HEK293 (cell line): Measurements from ENCODE around the gene BRCA1.

Experiments used
- GFI1B ChIP-seq: fragments of 450-650 bp; formaldehyde crosslinking; IDR thresholded peaks from 2 replicates; pipeline ENCODE4 v1.5.1; 2016; ENCODE audit warnings: missing biosample characterization, missing genetic modification characterization
- GLIS2 ChIP-seq: fragments of 450-650 bp; formaldehyde crosslinking; IDR thresholded peaks from 2 replicates; pipeline ENCODE4 v1.5.1; 2016; ENCODE audit warnings: missing biosample characterization, missing genetic modification characterization
- HOXD13 ChIP-seq: sonication (generic); formaldehyde crosslinking; IDR thresholded peaks from 2 replicates; pipeline ENCODE4 v1.8.0; 2022; ENCODE audit warnings: missing genetic modification reagents, borderline replicate concordance
- MZF1 ChIP-seq: fragments of 450-650 bp; formaldehyde crosslinking; IDR thresholded peaks from 2 replicates; pipeline ENCODE4 v1.5.1; 2017; ENCODE audit warnings: missing biosample characterization, missing genetic modification characterization, borderline replicate concordance
- SETDB1 ChIP-seq: IDR thresholded peaks from one replicate; pipeline ENCODE4 v1.6.1; 2017; ENCODE audit warnings: mild to moderate bottlenecking, low read length, moderate library complexity, mixed read lengths; ENCODE audit not compliant: insufficient read length
- WT1 ChIP-seq: fragments of 450-650 bp; formaldehyde crosslinking; IDR thresholded peaks from 2 replicates; pipeline ENCODE4 v1.5.1; 2016; ENCODE audit warnings: missing biosample characterization, missing genetic modification characterization
- ZFP69B ChIP-seq: fragments of 450-650 bp; formaldehyde crosslinking; IDR thresholded peaks from 2 replicates; pipeline ENCODE4 v1.5.1; 2016; ENCODE audit warnings: missing biosample characterization, missing genetic modification characterization
- ZNF10 ChIP-seq: fragments of 450-650 bp; formaldehyde crosslinking; IDR thresholded peaks from 2 replicates; pipeline ENCODE4 v1.5.1; 2017; ENCODE audit warnings: missing biosample characterization, missing genetic modification characterization
- ZNF133 ChIP-seq: fragments of 450-650 bp; formaldehyde crosslinking; IDR thresholded peaks from 2 replicates; pipeline ENCODE4 v1.5.1; 2016; ENCODE audit warnings: missing biosample characterization, missing genetic modification characterization
- ZNF157 ChIP-seq: fragments of 450-650 bp; formaldehyde crosslinking; IDR thresholded peaks from 2 replicates; pipeline ENCODE4 v1.5.1; 2016; ENCODE audit warnings: missing biosample characterization, missing genetic modification characterization
- ZNF16 ChIP-seq: fragments of 450-650 bp; formaldehyde crosslinking; IDR thresholded peaks from 2 replicates; pipeline ENCODE4 v1.5.1; 2016; ENCODE audit warnings: low read depth, missing biosample characterization, missing genetic modification characterization
- ZNF184 ChIP-seq: fragments of 450-650 bp; IDR thresholded peaks from 2 replicates; pipeline ENCODE4 v1.5.1; 2018; ENCODE audit warnings: missing biosample characterization, mild to moderate bottlenecking, missing genetic modification characterization
- ZNF214 ChIP-seq: fragments of 450-650 bp; formaldehyde crosslinking; IDR thresholded peaks from 2 replicates; pipeline ENCODE4 v1.5.1; 2017; ENCODE audit warnings: missing biosample characterization, mild to moderate bottlenecking, missing genetic modification characterization, borderline replicate concordance
- ZNF221 ChIP-seq: fragments of 450-650 bp; formaldehyde crosslinking; IDR thresholded peaks from 2 replicates; pipeline ENCODE4 v1.5.1; 2017; ENCODE audit warnings: missing biosample characterization, missing genetic modification characterization, borderline replicate concordance
- ZNF223 ChIP-seq: fragments of 450-650 bp; formaldehyde crosslinking; IDR thresholded peaks from 2 replicates; pipeline ENCODE4 v1.5.1; 2016; ENCODE audit warnings: missing biosample characterization, missing genetic modification characterization
- ZNF23 ChIP-seq: fragments of 450-650 bp; formaldehyde crosslinking; IDR thresholded peaks from 2 replicates; pipeline ENCODE4 v1.5.1; 2016; ENCODE audit warnings: missing biosample characterization, missing genetic modification characterization, borderline replicate concordance
- ZNF324 ChIP-seq: fragments of 450-650 bp; formaldehyde crosslinking; IDR thresholded peaks from 2 replicates; pipeline ENCODE4 v1.5.1; 2016; ENCODE audit warnings: missing biosample characterization, missing genetic modification characterization
- ZNF501 ChIP-seq: fragments of 450-650 bp; formaldehyde crosslinking; IDR thresholded peaks from 2 replicates; pipeline ENCODE4 v1.5.1; 2016; ENCODE audit warnings: missing biosample characterization, missing genetic modification characterization
- ZNF521 ChIP-seq: fragments of 450-650 bp; formaldehyde crosslinking; IDR thresholded peaks from 2 replicates; pipeline ENCODE4 v1.5.1; 2017; ENCODE audit warnings: missing biosample characterization, mild to moderate bottlenecking, missing genetic modification characterization
- ZNF585B ChIP-seq: fragments of 450-650 bp; formaldehyde crosslinking; IDR thresholded peaks from 2 replicates; pipeline ENCODE4 v1.5.1; 2016; ENCODE audit warnings: missing biosample characterization, missing genetic modification characterization
- ZNF600 ChIP-seq: fragments of 450-650 bp; formaldehyde crosslinking; IDR thresholded peaks from 2 replicates; pipeline ENCODE4 v1.5.1; 2016; ENCODE audit warnings: missing biosample characterization, missing genetic modification characterization
- ZNF621 ChIP-seq: fragments of 450-650 bp; formaldehyde crosslinking; IDR thresholded peaks from 2 replicates; pipeline ENCODE4 v1.5.1; 2017; ENCODE audit warnings: missing biosample characterization, missing genetic modification characterization
- ZNF654 ChIP-seq: fragments of 450-650 bp; formaldehyde crosslinking; IDR thresholded peaks from 2 replicates; pipeline ENCODE4 v1.5.1; 2016; ENCODE audit warnings: low read depth, missing biosample characterization, missing genetic modification characterization
- ZNF707 ChIP-seq: fragments of 450-650 bp; formaldehyde crosslinking; IDR thresholded peaks from 2 replicates; pipeline ENCODE4 v1.5.1; 2016; ENCODE audit warnings: missing biosample characterization, missing genetic modification characterization
- ZNF76 ChIP-seq: fragments of 450-650 bp; formaldehyde crosslinking; IDR thresholded peaks from 2 replicates; pipeline ENCODE4; 2016; ENCODE audit warnings: low read depth, missing biosample characterization, missing genetic modification characterization, borderline replicate concordance
- ZNF830 ChIP-seq: fragments of 450-650 bp; IDR thresholded peaks from 2 replicates; pipeline ENCODE4 v1.5.0; 2018; ENCODE audit warnings: missing biosample characterization, missing genetic modification characterization, low read depth, mild to moderate bottlenecking, moderate library complexity
- ZSCAN23 ChIP-seq: fragments of 450-650 bp; formaldehyde crosslinking; IDR thresholded peaks from 2 replicates; pipeline ENCODE4 v1.5.1; 2016; ENCODE audit warnings: missing biosample characterization, missing genetic modification characterization
- ZXDB ChIP-seq: fragments of 450-650 bp; formaldehyde crosslinking; IDR thresholded peaks from 2 replicates; pipeline ENCODE4 v1.5.1; 2016; ENCODE audit warnings: missing biosample characterization, missing genetic modification characterization
- TF ChIP-seq, protein P1 (sequence below): fragments of 450-650 bp; formaldehyde crosslinking; IDR thresholded peaks from 2 replicates; pipeline ENCODE4 v1.5.1; 2016; ENCODE audit warnings: missing biosample characterization, missing genetic modification characterization, low read depth
- TF ChIP-seq, protein P2 (sequence below): fragments of 450-650 bp; formaldehyde crosslinking; IDR thresholded peaks from 2 replicates; pipeline ENCODE4 v1.5.1; 2016; ENCODE audit warnings: missing biosample characterization, missing genetic modification characterization
- TF ChIP-seq, protein P3 (sequence below): fragments of 450-650 bp; formaldehyde crosslinking; IDR thresholded peaks from 2 replicates; pipeline ENCODE4 v1.5.1; 2016; ENCODE audit warnings: missing biosample characterization, missing genetic modification characterization
- TF ChIP-seq, protein P4 (sequence below): fragments of 450-650 bp; IDR thresholded peaks from 2 replicates; pipeline ENCODE4 v1.5.1; 2018; ENCODE audit warnings: missing biosample characterization, missing genetic modification characterization
- TF ChIP-seq, protein P5 (sequence below): fragments of 450-650 bp; formaldehyde crosslinking; IDR thresholded peaks from 2 replicates; pipeline ENCODE4 v1.5.1; 2017; ENCODE audit warnings: missing biosample characterization, missing genetic modification characterization

Gene BRCA1

DNA sequence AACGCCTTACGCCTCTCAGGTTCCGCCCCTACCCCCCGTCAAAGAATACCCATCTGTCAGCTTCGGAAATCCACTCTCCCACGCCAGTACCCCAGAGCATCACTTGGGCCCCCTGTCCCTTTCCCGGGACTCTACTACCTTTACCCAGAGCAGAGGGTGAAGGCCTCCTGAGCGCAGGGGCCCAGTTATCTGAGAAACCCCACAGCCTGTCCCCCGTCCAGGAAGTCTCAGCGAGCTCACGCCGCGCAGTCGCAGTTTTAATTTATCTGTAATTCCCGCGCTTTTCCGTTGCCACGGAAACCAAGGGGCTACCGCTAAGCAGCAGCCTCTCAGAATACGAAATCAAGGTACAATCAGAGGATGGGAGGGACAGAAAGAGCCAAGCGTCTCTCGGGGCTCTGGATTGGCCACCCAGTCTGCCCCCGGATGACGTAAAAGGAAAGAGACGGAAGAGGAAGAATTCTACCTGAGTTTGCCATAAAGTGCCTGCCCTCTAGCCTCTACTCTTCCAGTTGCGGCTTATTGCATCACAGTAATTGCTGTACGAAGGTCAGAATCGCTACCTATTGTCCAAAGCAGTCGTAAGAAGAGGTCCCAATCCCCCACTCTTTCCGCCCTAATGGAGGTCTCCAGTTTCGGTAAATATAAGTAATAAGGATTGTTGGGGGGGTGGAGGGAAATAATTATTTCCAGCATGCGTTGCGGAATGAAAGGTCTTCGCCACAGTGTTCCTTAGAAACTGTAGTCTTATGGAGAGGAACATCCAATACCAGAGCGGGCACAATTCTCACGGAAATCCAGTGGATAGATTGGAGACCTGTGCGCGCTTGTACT lies at the start of gene BRCA1 (continued):
- TF ChIP-seq, protein P1, sequence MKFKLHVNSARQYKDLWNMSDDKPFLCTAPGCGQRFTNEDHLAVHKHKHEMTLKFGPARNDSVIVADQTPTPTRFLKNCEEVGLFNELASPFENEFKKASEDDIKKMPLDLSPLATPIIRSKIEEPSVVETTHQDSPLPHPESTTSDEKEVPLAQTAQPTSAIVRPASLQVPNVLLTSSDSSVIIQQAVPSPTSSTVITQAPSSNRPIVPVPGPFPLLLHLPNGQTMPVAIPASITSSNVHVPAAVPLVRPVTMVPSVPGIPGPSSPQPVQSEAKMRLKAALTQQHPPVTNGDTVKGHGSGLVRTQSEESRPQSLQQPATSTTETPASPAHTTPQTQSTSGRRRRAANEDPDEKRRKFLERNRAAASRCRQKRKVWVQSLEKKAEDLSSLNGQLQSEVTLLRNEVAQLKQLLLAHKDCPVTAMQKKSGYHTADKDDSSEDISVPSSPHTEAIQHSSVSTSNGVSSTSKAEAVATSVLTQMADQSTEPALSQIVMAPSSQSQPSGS (tag by site-specific recombination), result peak; percentile 90
- TF ChIP-seq ZNF600 (tag by site-specific recombination) (peak; percentile 33; the same call in 1 of the 2 replicates), HOXD13 (CRISPR knock-in tag) (no peak), ZNF621 (tag by site-specific recombination) (no peak), ZNF223 (tag by site-specific recombination) (no peak), ZFP69B (peak; percentile 13), ZNF654 (tag by site-specific recombination) (no peak), ZNF221 (tag by site-specific recombination) (no peak), ZNF521 (tag by site-specific recombination) (no peak), GFI1B (tag by site-specific recombination) (no peak), ZNF184 (0 out of 2 replicates have a peak, but pooled peaks have one; percentile 41), ZNF16 (tag by site-specific recombination) (no peak), ZNF23 (tag by site-specific recombination) (no peak), ZNF585B (tag by site-specific recombination) (no peak), GLIS2 (tag by site-specific recombination) (peak; percentile 89), MZF1 (tag by site-specific recombination) (no peak), ZNF76 (tag by site-specific recombination) (peak; percentile 30; the same call in 1 of the 2 replicates), ZNF10 (tag by site-specific recombination) (no peak), ZNF830 (tag by site-specific recombination) (no peak), ZNF501 (tag by site-specific recombination) (peak; percentile 42; the same call in 1 of the 2 replicates), WT1 (no peak), ZNF133 (tag by site-specific recombination) (no peak), ZNF157 (tag by site-specific recombination) (no peak), ZNF707 (no peak), ZNF324 (tag by site-specific recombination) (0 out of 2 replicates have a peak, but pooled peaks have one; percentile 47), SETDB1 (no peak), ZXDB (tag by site-specific recombination) (peak; percentile 96), ZNF214 (tag by site-specific recombination) (no peak), ZSCAN23 (tag by site-specific recombination) (no peak)
- TF ChIP-seq, protein P2, sequence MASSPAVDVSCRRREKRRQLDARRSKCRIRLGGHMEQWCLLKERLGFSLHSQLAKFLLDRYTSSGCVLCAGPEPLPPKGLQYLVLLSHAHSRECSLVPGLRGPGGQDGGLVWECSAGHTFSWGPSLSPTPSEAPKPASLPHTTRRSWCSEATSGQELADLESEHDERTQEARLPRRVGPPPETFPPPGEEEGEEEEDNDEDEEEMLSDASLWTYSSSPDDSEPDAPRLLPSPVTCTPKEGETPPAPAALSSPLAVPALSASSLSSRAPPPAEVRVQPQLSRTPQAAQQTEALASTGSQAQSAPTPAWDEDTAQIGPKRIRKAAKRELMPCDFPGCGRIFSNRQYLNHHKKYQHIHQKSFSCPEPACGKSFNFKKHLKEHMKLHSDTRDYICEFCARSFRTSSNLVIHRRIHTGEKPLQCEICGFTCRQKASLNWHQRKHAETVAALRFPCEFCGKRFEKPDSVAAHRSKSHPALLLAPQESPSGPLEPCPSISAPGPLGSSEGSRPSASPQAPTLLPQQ (tag by site-specific recombination), result peak; percentile 59
- TF ChIP-seq, protein P3, sequence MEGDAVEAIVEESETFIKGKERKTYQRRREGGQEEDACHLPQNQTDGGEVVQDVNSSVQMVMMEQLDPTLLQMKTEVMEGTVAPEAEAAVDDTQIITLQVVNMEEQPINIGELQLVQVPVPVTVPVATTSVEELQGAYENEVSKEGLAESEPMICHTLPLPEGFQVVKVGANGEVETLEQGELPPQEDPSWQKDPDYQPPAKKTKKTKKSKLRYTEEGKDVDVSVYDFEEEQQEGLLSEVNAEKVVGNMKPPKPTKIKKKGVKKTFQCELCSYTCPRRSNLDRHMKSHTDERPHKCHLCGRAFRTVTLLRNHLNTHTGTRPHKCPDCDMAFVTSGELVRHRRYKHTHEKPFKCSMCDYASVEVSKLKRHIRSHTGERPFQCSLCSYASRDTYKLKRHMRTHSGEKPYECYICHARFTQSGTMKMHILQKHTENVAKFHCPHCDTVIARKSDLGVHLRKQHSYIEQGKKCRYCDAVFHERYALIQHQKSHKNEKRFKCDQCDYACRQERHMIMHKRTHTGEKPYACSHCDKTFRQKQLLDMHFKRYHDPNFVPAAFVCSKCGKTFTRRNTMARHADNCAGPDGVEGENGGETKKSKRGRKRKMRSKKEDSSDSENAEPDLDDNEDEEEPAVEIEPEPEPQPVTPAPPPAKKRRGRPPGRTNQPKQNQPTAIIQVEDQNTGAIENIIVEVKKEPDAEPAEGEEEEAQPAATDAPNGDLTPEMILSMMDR (tag by site-specific recombination), result no peak
- TF ChIP-seq, protein P4, sequence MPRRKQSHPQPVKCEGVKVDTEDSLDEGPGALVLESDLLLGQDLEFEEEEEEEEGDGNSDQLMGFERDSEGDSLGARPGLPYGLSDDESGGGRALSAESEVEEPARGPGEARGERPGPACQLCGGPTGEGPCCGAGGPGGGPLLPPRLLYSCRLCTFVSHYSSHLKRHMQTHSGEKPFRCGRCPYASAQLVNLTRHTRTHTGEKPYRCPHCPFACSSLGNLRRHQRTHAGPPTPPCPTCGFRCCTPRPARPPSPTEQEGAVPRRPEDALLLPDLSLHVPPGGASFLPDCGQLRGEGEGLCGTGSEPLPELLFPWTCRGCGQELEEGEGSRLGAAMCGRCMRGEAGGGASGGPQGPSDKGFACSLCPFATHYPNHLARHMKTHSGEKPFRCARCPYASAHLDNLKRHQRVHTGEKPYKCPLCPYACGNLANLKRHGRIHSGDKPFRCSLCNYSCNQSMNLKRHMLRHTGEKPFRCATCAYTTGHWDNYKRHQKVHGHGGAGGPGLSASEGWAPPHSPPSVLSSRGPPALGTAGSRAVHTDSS (tag by site-specific recombination), result peak; percentile 11; the same call in 1 of the 2 replicates
- TF ChIP-seq, protein P5, sequence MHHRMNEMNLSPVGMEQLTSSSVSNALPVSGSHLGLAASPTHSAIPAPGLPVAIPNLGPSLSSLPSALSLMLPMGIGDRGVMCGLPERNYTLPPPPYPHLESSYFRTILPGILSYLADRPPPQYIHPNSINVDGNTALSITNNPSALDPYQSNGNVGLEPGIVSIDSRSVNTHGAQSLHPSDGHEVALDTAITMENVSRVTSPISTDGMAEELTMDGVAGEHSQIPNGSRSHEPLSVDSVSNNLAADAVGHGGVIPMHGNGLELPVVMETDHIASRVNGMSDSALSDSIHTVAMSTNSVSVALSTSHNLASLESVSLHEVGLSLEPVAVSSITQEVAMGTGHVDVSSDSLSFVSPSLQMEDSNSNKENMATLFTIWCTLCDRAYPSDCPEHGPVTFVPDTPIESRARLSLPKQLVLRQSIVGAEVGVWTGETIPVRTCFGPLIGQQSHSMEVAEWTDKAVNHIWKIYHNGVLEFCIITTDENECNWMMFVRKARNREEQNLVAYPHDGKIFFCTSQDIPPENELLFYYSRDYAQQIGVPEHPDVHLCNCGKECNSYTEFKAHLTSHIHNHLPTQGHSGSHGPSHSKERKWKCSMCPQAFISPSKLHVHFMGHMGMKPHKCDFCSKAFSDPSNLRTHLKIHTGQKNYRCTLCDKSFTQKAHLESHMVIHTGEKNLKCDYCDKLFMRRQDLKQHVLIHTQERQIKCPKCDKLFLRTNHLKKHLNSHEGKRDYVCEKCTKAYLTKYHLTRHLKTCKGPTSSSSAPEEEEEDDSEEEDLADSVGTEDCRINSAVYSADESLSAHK (tag by site-specific recombination), result no peak
